ENCODE measurements around the gene CACNA1G.

The CACNA1G gene

GRCh38 chr17:50560185-50560824, at the start of gene CACNA1G:
TSS of gene CACNA1G (plus strand) at chr17:50560715. CDS start at chr17:50561460, 745 bp downstream.
- peak; percentile 52 to 77 (median 64) for DNase-seq

GRCh38 chr17:50511058-50511457, 49.5 kb upstream of the CACNA1G start:
- DNase-seq, result no peak

GRCh38 chr17:50513495-50513894, 47.0 kb upstream of the CACNA1G start:
- DNase-seq, result no peak

GRCh38 chr17:50514388-50514787, 46.1 kb upstream of the CACNA1G start:
- DNase-seq, result no peak

GRCh38 chr17:50514936-50515702, 45.4 kb upstream of the CACNA1G start:
- DNase-seq, result no peak

- DNase-seq, result no peak
These were observed 43.5 kb upstream of the CACNA1G start for GRCh38 chr17:50517011-50517410.

DNA sequence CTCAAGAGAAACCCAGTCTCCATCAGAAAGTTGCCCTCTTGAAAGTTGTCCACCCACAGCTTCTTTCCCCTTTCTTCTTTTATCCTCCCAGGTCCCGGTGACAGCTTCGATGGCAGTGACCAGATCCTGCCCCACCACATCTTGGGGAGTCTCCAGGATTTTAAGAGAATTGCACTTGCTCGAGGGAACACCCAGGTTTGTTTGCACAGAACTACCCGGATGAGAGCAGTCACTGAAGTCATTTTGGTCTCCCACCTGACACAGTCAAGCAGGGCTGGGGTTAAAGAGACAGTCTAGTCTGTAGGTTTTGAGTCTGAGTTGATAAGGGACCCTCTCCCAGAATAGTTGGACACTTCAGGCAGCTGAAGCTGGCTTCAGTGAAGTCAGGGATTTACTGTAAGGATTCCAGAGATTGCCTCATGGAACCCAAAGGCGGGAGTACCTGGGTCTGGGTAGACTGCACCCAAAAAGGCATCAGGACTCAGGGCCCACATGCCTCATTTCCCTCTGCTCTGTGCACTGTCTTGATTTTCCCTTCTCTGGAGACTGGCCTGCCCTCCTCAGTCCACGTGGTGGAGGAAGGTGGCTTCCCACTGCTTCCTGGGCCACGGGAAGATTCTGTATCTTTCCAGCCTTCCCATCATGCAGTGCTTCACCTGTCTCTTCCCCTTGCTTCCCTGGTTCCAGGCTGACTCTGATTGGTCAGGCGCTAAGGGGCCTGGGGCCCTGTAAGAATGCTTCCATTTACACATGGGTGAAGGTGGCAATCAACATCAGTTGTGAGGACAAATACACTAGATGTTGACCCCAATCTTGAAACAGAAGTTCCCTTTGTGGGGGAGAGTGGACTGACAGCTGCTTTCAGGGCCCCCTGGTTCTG, 42.8 kb upstream of the CACNA1G start:
- no peak for DNase-seq

DNA sequence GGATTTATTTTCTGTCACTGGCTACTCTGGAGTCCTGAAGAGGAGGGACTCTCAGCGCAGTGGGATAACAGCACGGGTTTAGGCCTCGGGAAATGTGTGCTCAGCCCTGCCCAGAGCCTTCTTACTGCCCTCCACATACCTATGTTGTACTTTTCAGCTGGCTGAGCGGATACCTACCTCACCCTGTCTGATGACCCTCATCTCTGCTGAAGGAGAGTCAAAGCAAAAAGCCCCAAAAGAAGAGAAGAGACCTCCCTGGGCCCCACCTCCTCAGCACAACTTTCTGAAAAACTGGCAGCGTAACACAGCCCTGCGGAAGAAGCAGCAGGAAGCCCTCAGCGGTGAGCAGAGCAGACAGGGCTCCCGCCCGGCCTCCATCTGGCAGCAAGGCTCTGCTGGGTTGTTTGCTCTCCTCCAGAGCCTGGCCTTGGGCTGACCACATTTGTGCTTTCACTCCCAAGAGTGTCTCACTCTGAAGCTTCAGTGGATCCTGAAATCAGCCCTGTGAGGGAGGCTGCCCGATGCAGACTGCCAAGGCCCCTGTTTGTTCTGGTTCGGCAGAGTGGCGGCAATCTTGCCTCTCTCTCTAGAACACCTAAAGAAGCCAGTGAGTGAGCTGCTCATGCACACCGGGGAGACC, 42.0 kb upstream of the CACNA1G start:
- DNase-seq, result no peak

GRCh38 chr17:50519141-50519834, 41.2 kb upstream of the CACNA1G start:
- no peak for DNase-seq

GRCh38 chr17:50520483-50520882, 40.0 kb upstream of the CACNA1G start:
- no peak for DNase-seq

DNA sequence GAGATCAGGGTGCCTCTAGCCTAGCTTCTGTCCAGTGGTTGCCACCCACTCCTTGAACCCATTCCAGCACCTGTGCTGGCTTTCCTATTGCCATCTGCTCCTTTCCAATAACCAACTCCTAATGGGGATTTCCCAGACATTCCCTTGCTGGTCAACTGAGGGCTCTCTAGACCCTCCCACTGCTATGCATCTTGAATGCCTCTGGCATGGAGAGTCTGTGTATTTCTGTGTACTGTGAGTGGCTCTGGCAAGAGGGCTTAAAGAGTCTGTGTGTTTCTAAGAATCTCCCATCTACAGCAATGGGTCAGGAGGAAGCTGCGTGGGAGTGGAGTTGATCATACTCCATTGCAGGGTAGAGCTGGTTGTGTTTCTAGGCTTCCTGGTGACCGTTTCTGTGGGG, 39.0 kb upstream of the CACNA1G start:
- no peak for DNase-seq

DNA sequence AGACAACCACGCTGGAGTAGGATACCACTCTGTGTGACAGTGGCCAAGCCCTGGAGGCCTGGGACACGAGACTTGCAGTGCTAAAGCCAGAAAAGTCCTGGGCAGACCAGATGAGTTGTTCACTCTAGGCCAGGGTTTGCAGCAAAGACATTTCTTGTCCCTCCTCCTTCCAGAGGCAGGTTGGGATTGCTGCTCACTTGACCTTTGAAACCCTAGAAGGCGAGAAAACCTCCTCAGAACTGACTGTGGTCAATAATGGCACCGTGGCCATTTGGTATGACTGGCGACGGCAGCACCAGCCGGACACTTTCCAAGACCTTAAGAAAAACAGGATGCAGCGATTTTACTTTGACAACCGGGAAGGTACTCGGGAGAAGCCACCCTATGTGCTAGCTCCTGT, 37.7 kb upstream of the CACNA1G start:
- no peak for DNase-seq

GRCh38 chr17:50523208-50523607, 37.3 kb upstream of the CACNA1G start:
- no peak for DNase-seq

DNA sequence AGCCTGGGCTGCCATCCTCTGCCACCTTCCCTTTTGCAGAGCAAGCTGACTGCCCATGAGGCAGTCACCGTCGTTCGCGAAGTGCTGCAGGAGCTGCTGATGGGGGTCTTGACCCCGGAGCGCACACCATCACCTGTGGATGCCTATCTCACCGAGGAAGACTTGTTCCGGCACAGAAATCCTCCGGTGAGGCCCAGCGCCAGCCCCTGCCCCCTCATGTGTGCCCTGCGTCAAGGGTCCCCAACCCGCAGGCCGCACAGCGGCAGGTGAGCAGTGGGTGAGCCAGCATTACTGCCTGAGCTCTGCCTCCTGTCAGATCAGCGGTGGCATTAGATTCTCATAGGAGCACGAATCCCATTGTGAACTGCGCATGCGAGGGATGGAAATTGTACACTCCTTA, 35.7 kb upstream of the CACNA1G start:
- DNase-seq, result no peak

GRCh38 chr17:50527155-50527762, 33.3 kb upstream of the CACNA1G start:
- DNase-seq, result no peak

- DNase-seq, result no peak
These were observed 32.5 kb upstream of the CACNA1G start for GRCh38 chr17:50527949-50528474.

GRCh38 chr17:50529849-50530248, 30.7 kb upstream of the CACNA1G start:
- no peak for DNase-seq

DNA sequence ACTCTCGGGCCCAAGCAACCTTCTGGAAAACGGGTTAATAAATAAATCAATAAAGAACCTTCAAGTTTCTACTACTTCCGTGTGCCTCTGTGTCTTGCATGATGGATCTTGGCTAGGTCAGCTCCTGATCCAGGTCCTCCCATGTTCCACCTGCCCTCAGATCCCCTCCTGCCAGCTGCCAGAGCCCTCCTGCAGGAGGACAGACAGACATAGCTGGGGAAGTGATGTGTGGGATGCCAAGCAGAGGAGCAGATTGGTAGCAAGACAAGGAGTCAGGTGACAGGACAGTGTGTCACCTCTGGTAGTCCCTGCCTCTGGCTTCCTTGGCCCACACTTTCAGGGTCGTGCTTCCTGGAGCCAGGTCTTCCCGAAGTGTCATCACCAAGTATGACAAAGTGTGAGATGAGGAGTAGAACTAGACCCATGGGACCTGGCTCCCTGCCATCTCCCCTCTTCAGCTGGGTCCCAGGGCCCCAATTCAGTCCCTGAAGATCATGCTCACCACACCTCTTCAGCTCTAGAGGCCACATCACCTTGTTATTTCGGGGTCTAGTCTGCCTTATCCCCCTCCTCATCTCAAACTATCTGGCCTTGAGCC, 29.0 kb upstream of the CACNA1G start:
- no peak for DNase-seq

DNA sequence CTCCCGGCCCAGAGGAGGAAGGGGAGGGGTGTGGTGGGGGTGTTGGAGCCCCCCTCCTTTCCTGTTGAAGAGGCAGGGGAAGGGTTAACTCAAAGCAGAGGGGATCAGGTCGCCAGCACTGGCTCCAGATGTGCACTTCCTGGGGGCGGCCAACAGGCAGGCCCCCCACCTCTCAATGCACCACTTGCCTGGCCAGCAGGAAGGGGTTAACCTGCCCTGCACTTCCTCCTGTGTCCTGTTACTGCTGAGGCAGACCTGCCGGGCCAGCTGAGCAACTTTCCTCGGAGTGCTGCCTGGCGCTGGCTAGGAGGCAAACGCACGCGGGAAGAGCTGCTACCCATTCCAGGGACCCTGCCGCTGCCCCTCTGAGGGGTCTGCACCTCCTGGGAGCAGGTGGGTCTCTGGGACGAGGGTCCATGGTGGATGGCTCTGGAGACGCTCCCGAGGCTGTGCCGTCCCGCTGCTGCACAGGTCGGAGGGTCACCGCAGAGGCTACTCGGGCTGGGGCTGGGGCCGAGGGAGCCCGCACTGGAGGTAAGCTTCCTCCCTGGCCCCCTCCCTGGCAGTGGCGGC, 28.0 kb upstream of the CACNA1G start, which contains the start of gene EPN3:
Gene EPN3 (plus strand): TSS at position 284 of the 573 bp plus-strand sequence. CDS start 3,822 bp downstream, outside the sequence.
- no peak for DNase-seq

- DNase-seq, result no peak
These were observed 27.3 kb upstream of the CACNA1G start for GRCh38 chr17:50533185-50533584.

- DNase-seq, result no peak
These were observed 26.8 kb upstream of the CACNA1G start for GRCh38 chr17:50533720-50534148.

Measured in activated naive CD4-positive, alpha-beta T cell (primary cell).